Astrocyte (in vitro differentiated cells and primary cell): ENCODE data around the gene PIAS3. TPM values are rescaled to one million over a fixed set of nuclear protein-coding genes. Genes with fewer than 3 reads are reported as not detected.

Source experiments
- DNase-seq: peaks from one replicate; pipeline ENCODE4 v3.0.0-alpha.2; 2010; ENCODE audit warnings: low read depth
- FAIRE-seq: peaks from 2 replicates; lab custom pipeline; 2011; peaks lifted over from hg19 to GRCh38; lab: Jason Lieb, UNC
- H2AFZ ChIP-seq: 2 replicates; pipeline ENCODE4 v1.6.0; 2012; ENCODE audit warnings: low read depth, low read length, inconsistent platforms
- H3K27ac ChIP-seq: 2 replicates; pipeline ENCODE4 v1.5.1; 2011; ENCODE audit warnings: low read depth, low read length, inconsistent platforms
- H3K27me3 ChIP-seq: 2 replicates; pipeline ENCODE4 v1.6.0; 2011; ENCODE audit warnings: low read length, inconsistent platforms; ENCODE audit not compliant: insufficient read depth
- H3K36me3 ChIP-seq: 2 replicates; pipeline ENCODE4 v1.5.1; 2011; ENCODE audit warnings: low read length, inconsistent platforms; ENCODE audit not compliant: insufficient read depth
- H3K4me1 ChIP-seq: 2 replicates; pipeline ENCODE4 v1.5.1; 2011; ENCODE audit warnings: low read length, inconsistent platforms; ENCODE audit not compliant: insufficient read depth
- H3K4me2 ChIP-seq: 2 replicates; pipeline ENCODE4 v1.6.0; 2012; ENCODE audit warnings: low read length, inconsistent platforms
- H3K4me3 ChIP-seq: 2 replicates; pipeline ENCODE4 v1.5.1; 2011; ENCODE audit warnings: low read depth, mild to moderate bottlenecking, low read length, inconsistent platforms; ENCODE audit not compliant: insufficient read depth
- H3K79me2 ChIP-seq: 2 replicates; pipeline ENCODE4 v1.6.0; 2012; ENCODE audit warnings: mild to moderate bottlenecking, low read length, inconsistent platforms; ENCODE audit not compliant: insufficient read depth
- H3K9ac ChIP-seq: 2 replicates; pipeline ENCODE4 v1.6.0; 2012; ENCODE audit warnings: mild to moderate bottlenecking, low read length, inconsistent platforms
- H3K9me3 ChIP-seq: 2 replicates; pipeline ENCODE4 v1.5.1; 2012; ENCODE audit warnings: low read depth, mild to moderate bottlenecking, low read length, inconsistent platforms; ENCODE audit not compliant: insufficient read depth
- H4K20me1 ChIP-seq: 2 replicates; pipeline ENCODE4 v1.6.0; 2012; ENCODE audit warnings: low read length, inconsistent platforms; ENCODE audit not compliant: insufficient read depth
- H3K27ac Mint-ChIP-seq: one replicate; pipeline ENCODE4 v1.8.0; 2021; ENCODE audit warnings: mild to moderate bottlenecking, mixed read lengths; ENCODE audit not compliant: unreplicated experiment
- H3K27me3 Mint-ChIP-seq: one replicate; pipeline ENCODE4 v1.8.0; 2021; ENCODE audit warnings: low read depth, mixed read lengths; ENCODE audit not compliant: unreplicated experiment
- H3K36me3 Mint-ChIP-seq: one replicate; pipeline ENCODE4 v1.8.0; 2021; ENCODE audit warnings: low read depth, mixed read lengths; ENCODE audit not compliant: unreplicated experiment
- H3K4me1 Mint-ChIP-seq: one replicate; pipeline ENCODE4 v1.8.0; 2021; ENCODE audit warnings: low read depth, mixed read lengths; ENCODE audit not compliant: unreplicated experiment
- H3K4me3 Mint-ChIP-seq: one replicate; pipeline ENCODE4 v1.8.0; 2021; ENCODE audit warnings: mild to moderate bottlenecking, moderate library complexity, mixed read lengths; ENCODE audit not compliant: unreplicated experiment
- H3K9me3 Mint-ChIP-seq: one replicate; pipeline ENCODE4 v1.8.0; 2021; ENCODE audit warnings: mild to moderate bottlenecking, mixed read lengths; ENCODE audit not compliant: unreplicated experiment
- EZH2 ChIP-seq: IDR thresholded peaks from 2 replicates; pipeline ENCODE4 v1.6.1; 2012; ENCODE audit warnings: mild to moderate bottlenecking, low read length, inconsistent platforms; ENCODE audit not compliant: insufficient read depth
- total RNA-seq: library from RNA; stranded (reverse); gene quantifications from 2 replicates; pipeline ENCODE4 v1.2.1, GENCODE V29; 2021
- TF ChIP-seq, protein P1 (sequence below): IDR thresholded peaks from 2 replicates; pipeline ENCODE4 v1.5.1; 2011; ENCODE audit warnings: low read depth, mild to moderate bottlenecking, inconsistent platforms, low read length, moderate library complexity; ENCODE audit not compliant: insufficient read depth

PIAS3 gene
- total RNA-seq, 1 donor from 2014 or later, result 42.6 TPM

- FAIRE-seq (no peak), DNase-seq (no peak)
- Histone ChIP-seq H3K4me1 (no peaks in the 10 kb centered on the region), H3K4me2 (no peak overlapping the region), H3K9ac (no peak overlapping the region), H3K27me3 (peaks cover 6% of the 10 kb centered on the region), H3K4me3 (no peak overlapping the region), H3K27ac (no peak overlapping the region), H3K9me3 (no peaks in the 10 kb centered on the region), H3K36me3 (no peaks in the 10 kb centered on the region), H2AFZ (no peak overlapping the region), H4K20me1 (no peaks in the 10 kb centered on the region), H3K79me2 (no peaks in the 10 kb centered on the region)
- Mint-ChIP-seq H3K27me3 (peaks cover 38% of the 10 kb centered on the region), H3K36me3 (no peaks in the 10 kb centered on the region), H3K4me3 (no peak overlapping the region), H3K27ac (no peak overlapping the region), H3K9me3 (peaks cover 6% of the 10 kb centered on the region), H3K4me1 (peaks cover 7% of the 10 kb centered on the region)
- no peak for TF ChIP-seq EZH2
- TF ChIP-seq, protein P1, sequence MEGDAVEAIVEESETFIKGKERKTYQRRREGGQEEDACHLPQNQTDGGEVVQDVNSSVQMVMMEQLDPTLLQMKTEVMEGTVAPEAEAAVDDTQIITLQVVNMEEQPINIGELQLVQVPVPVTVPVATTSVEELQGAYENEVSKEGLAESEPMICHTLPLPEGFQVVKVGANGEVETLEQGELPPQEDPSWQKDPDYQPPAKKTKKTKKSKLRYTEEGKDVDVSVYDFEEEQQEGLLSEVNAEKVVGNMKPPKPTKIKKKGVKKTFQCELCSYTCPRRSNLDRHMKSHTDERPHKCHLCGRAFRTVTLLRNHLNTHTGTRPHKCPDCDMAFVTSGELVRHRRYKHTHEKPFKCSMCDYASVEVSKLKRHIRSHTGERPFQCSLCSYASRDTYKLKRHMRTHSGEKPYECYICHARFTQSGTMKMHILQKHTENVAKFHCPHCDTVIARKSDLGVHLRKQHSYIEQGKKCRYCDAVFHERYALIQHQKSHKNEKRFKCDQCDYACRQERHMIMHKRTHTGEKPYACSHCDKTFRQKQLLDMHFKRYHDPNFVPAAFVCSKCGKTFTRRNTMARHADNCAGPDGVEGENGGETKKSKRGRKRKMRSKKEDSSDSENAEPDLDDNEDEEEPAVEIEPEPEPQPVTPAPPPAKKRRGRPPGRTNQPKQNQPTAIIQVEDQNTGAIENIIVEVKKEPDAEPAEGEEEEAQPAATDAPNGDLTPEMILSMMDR, result no peak
Observed at GRCh38 chr1:145878724-145879123, 19.8 kb upstream of the PIAS3 start.

- no peak overlapping the region for H3K4me2 ChIP-seq
- TF ChIP-seq EZH2, result no peak
- TF ChIP-seq, protein P1, result no peak
- Mint-ChIP-seq H3K9me3 (peaks cover 6% of the 10 kb centered on the region), H3K27ac (peak overlapping the region; percentile 66), H3K4me3 (no peak overlapping the region), H3K36me3 (peaks cover under 1% of the 10 kb centered on the region), H3K27me3 (peaks cover 41% of the 10 kb centered on the region), H3K4me1 (peaks cover 7% of the 10 kb centered on the region)
- FAIRE-seq (no peak), DNase-seq (no peak)
- H2AFZ ChIP-seq, result no peak overlapping the region
- peaks cover 6% of the 10 kb centered on the region for H3K27me3 ChIP-seq
- no peaks in the 10 kb centered on the region for H3K79me2 ChIP-seq
- H3K4me3 ChIP-seq, result no peak overlapping the region
- H3K9me3 ChIP-seq, result no peaks in the 10 kb centered on the region
- no peak overlapping the region for H3K9ac ChIP-seq
- H3K27ac ChIP-seq, result no peak overlapping the region
- no peaks in the 10 kb centered on the region for H3K4me1 ChIP-seq
- no peaks in the 10 kb centered on the region for H3K36me3 ChIP-seq
- no peaks in the 10 kb centered on the region for H4K20me1 ChIP-seq
Observed at GRCh38 chr1:145877923-145878486, 19.1 kb upstream of the PIAS3 start.

GRCh38 chr1:145874646-145875045, 15.8 kb upstream of the PIAS3 start:
- Histone ChIP-seq H3K27ac (no peak overlapping the region), H3K9ac (no peak overlapping the region), H2AFZ (no peak overlapping the region), H4K20me1 (no peaks in the 10 kb centered on the region), H3K4me1 (peaks cover 7% of the 10 kb centered on the region), H3K9me3 (no peaks in the 10 kb centered on the region), H3K36me3 (no peaks in the 10 kb centered on the region), H3K4me2 (no peak overlapping the region), H3K4me3 (no peak overlapping the region), H3K27me3 (peaks cover 2% of the 10 kb centered on the region), H3K79me2 (no peaks in the 10 kb centered on the region)
- TF ChIP-seq, protein P1, result no peak
- Mint-ChIP-seq H3K36me3 (peaks cover 2% of the 10 kb centered on the region), H3K27me3 (peaks cover 45% of the 10 kb centered on the region), H3K4me3 (no peak overlapping the region), H3K9me3 (peaks cover 6% of the 10 kb centered on the region), H3K27ac (no peak overlapping the region), H3K4me1 (peaks cover 4% of the 10 kb centered on the region)
- FAIRE-seq, result no peak
- no peak for DNase-seq
